Measurements from ENCODE around the gene CES3.

CES3 gene

DNA sequence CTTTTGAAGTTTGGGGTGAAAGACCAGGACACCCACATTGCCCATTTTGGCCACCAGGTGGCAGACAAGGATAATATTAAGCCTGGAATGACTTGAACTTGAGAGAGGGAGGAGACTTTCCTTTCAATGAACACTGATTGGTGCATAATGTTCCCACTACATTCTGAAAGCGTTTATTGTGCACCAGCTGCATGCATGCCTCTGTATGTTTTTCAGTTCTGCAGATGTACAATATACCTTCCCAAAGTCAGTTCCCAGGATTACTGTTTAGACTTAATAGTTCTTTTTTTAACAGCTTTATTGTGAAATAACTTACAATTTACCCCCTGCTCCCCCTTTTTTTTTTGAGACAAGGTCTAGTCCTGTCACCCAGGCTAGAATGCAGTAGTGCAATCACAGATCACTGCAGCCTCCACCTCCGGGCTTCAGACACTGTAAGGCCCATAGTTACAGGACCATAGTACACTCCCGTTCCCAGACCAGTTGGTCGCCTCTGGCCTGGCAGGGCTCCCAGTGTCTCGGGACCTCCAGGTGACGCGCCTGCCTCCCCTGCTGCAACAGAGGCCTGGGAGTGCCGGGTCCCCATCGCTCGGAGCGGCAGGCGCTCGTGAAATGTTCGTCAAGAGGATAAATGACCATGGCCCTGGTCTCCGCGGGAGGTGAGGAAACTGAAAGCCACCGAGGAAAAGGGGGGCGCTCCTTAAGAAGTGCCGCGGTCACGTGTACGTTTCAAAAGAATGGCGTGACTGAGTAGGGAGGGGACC lies 13.6 kb upstream of the CES3 start:
- DNase-seq (ENCODE audit: extremely low read depth, low read depth), result peak; percentile 57
- TF ChIP-seq, protein P1, sequence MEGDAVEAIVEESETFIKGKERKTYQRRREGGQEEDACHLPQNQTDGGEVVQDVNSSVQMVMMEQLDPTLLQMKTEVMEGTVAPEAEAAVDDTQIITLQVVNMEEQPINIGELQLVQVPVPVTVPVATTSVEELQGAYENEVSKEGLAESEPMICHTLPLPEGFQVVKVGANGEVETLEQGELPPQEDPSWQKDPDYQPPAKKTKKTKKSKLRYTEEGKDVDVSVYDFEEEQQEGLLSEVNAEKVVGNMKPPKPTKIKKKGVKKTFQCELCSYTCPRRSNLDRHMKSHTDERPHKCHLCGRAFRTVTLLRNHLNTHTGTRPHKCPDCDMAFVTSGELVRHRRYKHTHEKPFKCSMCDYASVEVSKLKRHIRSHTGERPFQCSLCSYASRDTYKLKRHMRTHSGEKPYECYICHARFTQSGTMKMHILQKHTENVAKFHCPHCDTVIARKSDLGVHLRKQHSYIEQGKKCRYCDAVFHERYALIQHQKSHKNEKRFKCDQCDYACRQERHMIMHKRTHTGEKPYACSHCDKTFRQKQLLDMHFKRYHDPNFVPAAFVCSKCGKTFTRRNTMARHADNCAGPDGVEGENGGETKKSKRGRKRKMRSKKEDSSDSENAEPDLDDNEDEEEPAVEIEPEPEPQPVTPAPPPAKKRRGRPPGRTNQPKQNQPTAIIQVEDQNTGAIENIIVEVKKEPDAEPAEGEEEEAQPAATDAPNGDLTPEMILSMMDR (IDR thresholded peaks at IDR 0.05; ENCODE audit: low read depth, low read length), result peak; percentile 84

DNA sequence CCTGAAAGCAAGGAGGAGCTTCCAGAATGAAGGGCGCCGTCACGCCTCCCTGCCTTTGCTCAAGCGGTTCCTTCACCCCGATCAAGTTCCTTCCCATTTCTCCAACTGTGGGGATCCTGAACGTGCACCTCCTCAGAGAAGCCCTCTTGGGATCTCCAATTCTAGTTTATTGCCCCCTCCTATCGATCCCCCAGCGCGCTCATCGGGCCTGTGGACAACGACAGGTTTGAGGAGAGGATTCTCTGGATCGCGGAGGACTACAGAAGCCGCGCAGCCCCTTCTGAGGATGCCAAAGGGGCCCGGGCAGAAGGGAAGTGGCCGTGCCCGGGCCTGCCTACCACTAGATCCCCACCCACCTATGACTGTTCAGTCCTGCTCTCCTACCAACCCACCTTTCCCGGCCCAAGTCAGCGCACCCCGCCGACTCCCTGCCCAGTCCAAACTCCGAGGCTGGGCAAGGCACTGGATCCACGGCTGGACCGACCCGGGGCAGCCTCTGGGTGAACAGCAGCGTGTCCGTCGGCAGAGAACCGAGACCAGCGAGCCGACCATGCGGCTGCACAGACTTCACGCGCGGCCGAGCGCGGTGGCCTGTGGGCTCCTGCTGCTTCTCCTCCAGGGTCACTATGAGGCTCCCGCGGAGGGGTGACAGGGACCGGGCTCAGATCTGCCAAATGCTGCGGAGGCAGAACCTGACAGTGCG lies 12.8 kb upstream of the CES3 start:
- TF ChIP-seq, protein P1 (IDR thresholded peaks at IDR 0.05; ENCODE audit: low read depth, low read length), result no peak
- DNase-seq (ENCODE audit: extremely low read depth, low read depth), result no peak

DNA sequence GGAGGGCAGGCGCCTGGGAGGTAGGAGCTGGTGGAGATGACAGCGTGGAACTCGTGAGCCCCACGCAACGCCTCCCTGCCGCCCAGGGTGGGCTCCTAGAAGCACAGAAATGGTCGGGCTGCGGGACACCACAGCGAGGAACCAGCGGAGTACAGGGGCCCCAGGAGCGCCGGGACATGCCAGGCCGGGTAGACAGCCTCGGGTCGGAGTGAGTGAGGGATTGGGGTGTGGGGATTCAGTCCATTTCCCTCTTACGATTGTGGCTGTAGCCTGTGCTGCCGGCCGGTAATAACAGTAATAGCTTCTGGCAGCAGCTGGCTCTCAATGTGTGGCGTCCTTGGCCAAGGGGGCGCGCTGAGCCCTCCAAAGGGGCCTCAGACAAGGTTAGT lies 12.2 kb upstream of the CES3 start:
- DNase-seq (ENCODE audit: extremely low read depth, low read depth), result no peak
- TF ChIP-seq, protein P1 (IDR thresholded peaks at IDR 0.05; ENCODE audit: low read depth, low read length), result no peak

DNA sequence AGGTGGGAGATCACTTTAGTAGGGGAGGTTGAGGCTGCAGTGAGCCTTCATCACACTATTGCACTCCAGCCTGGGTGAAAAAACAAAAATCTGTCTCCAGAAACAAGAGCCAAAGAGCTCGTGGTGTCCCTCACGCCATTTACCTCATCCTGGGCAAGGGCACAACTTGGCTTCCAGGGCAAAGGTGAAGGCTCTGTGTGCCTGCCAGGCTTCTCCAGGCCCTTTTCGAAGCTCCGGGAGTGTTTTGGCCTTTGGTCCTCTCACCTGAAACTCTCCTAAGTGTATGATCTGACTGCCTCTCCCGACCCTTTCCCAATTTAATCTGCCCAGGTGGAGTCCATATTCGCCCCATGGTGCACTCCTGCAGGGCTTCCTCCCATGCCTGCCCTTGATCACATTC lies 11.6 kb upstream of the CES3 start:
- DNase-seq (ENCODE audit: extremely low read depth, low read depth), result no peak
- TF ChIP-seq, protein P1 (IDR thresholded peaks at IDR 0.05; ENCODE audit: low read depth, low read length), result no peak

DNA sequence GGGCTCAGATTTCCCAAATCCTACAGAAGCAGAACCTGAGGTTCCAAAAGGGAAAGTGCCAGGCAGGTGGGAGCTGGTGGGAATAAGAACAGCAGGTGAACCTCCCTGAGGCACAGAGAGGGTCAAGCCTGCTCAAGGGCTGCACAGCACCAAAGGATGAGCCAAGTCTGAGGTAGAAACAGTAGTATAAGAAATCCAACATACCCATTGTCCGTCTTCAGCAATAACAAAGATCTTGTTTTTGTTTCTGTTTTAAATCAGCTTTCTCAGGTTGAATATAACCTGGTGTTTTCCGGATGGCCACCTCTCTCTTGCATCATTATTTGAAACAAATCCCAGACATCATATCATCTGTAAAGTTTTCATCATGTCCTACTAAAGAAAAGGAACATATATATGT lies 10.6 kb upstream of the CES3 start:
- no peak for DNase-seq (ENCODE audit: extremely low read depth, low read depth)
- TF ChIP-seq, protein P1 (IDR thresholded peaks at IDR 0.05; ENCODE audit: low read depth, low read length), result no peak

DNA sequence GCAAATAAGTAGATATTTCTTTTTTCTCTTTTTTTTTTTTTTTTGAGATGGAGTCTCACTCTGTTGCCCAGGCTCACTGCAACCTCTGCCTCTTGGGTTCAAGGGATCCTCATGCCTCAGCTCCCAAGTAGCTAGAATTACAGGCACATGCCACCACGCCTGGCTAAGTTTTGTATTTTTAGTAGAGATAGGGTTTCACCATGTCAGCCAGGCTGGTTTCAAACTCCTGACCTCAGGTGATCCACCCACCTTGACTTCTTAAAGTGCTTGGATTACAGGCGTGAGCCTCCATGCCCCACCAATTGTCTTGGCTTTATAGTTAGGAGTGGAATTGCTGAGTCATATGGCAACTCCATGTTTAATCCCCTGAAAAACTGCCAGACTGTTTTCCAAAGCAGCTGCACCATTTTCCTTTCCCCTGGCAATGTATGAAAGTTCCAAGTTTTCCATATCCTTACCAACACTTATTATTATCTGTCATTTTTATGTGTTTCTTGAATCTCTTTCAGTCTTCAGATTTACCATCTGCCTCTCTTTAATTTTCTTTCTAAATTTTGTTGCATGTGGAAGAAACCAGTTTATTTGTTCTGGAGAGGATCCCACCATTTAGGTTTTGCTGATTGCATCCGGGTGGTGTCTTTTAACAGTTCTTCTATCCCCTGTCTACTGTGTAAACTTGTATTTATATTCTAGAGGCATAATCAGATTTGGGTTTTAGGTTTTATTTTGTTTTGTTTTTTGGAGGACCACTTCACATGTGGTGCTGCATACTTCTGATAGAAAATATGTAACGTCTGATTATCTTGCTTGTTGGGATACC lies 9.9 kb upstream of the CES3 start:
- TF ChIP-seq, protein P1 (IDR thresholded peaks at IDR 0.05; ENCODE audit: low read depth, low read length), result no peak
- no peak for DNase-seq (ENCODE audit: extremely low read depth, low read depth)
